IMR-90 (cell line): ENCODE measurements around the gene NCCRP1.

Source experiments
- BHLHE40 ChIP-seq: fragments of 150-350 bp; IDR thresholded peaks from 2 replicates; pipeline ENCODE4 v1.6.1; 2016; ENCODE audit warnings: mild to moderate bottlenecking, low read depth, low read length
- CEBPB ChIP-seq: IDR thresholded peaks from 2 replicates; pipeline ENCODE4 v1.6.1; 2012; ENCODE audit warnings: low read depth, low read length, improper control_type of control experiment
- CTCF ChIP-seq: conservative IDR thresholded peaks from 2 replicates; pipeline ENCODE4 v1.5.1; 2012; ENCODE audit warnings: mild to moderate bottlenecking, low read depth, low read length, improper control_type of control experiment
- ELK1 ChIP-seq: fragments of 150-350 bp; IDR thresholded peaks from 2 replicates; pipeline ENCODE4 v1.6.1; 2016; ENCODE audit warnings: low read depth, mild to moderate bottlenecking, low read length, moderate library complexity, borderline replicate concordance
- MAZ ChIP-seq: IDR thresholded peaks from 2 replicates; pipeline ENCODE4 v1.6.1; 2012; ENCODE audit warnings: low read depth, mild to moderate bottlenecking, low read length, improper control_type of control experiment, moderate library complexity, borderline replicate concordance
- MXI1 ChIP-seq: IDR thresholded peaks from 2 replicates; pipeline ENCODE4 v1.6.1; 2012; ENCODE audit warnings: low read depth, mild to moderate bottlenecking, low read length, moderate library complexity, borderline replicate concordance
- NFE2L2 ChIP-seq: fragments of 150-350 bp; IDR thresholded peaks from 2 replicates; pipeline ENCODE4 v1.6.1; 2016; ENCODE audit warnings: low read depth, mild to moderate bottlenecking, low read length
- POLR2A ChIP-seq: IDR thresholded peaks from 2 replicates; pipeline ENCODE4 v1.6.1; 2012; ENCODE audit warnings: mild to moderate bottlenecking, low read depth, low read length
- RAD21 ChIP-seq: IDR thresholded peaks from 2 replicates; pipeline ENCODE4 v1.6.1; 2012; ENCODE audit warnings: low read length, improper control_type of control experiment
- RCOR1 ChIP-seq: IDR thresholded peaks from 2 replicates; pipeline ENCODE4 v1.6.1; 2012; ENCODE audit warnings: mild to moderate bottlenecking, low read length, improper control_type of control experiment; ENCODE audit not compliant: insufficient replicate concordance
- RFX5 ChIP-seq: IDR thresholded peaks from 2 replicates; pipeline ENCODE4 v1.8.0; 2012; ENCODE audit warnings: low read depth, mild to moderate bottlenecking, low read length, moderate library complexity
- SMC3 ChIP-seq: fragments of 150-350 bp; IDR thresholded peaks from 2 replicates; pipeline ENCODE4 v1.6.1; 2016; ENCODE audit warnings: low read depth, mild to moderate bottlenecking, antibody characterized with exemption, low read length, moderate library complexity
- USF2 ChIP-seq: fragments of 150-350 bp; IDR thresholded peaks from 2 replicates; pipeline ENCODE4 v1.6.1; 2017; ENCODE audit warnings: mild to moderate bottlenecking, antibody characterized with exemption, low read length, low read depth

GRCh38 chr19:39202998-39203355, 6.2 kb downstream of the NCCRP1 start:
- TF ChIP-seq SMC3 (no peak), BHLHE40 (no peak), CTCF (no peak), POLR2A (no peak), NFE2L2 (no peak), RFX5 (no peak), MXI1 (no peak), CEBPB (no peak), MAZ (no peak), USF2 (no peak), ELK1 (no peak), RAD21 (no peak), RCOR1 (no peak)
